A673 (cell line): ENCODE results near the gene ARHGAP24. TPM values are rescaled to one million over a fixed set of nuclear protein-coding genes. Genes with fewer than 3 reads are reported as not detected.
"Not testable (repeated sequence)": the region's sequence is repeated elsewhere in the genome, so short reads cannot be mapped to it uniquely, and the experiment has no call there.

ENCODE experiments used
- BruUV-seq: library from RNA; stranded (reverse); fragments of 400-500 nt; replicated peaks from 2 replicates; lab custom pipeline; 2021; lab: Mats Ljungman, UMichigan
- CTCF ChIA-PET: fragments of 300-600 bp; sonication (Branson Sonifier 250); formaldehyde crosslinking; loops from one replicate; lab custom pipeline; 2022; ENCODE audit warnings: antibody characterized with exemption; lab: Charles Lee
- POLR2A ChIA-PET: fragments of 300-600 bp; sonication (Branson Sonifier 250); formaldehyde crosslinking; loops from one replicate; lab custom pipeline; 2022; ENCODE audit warnings: antibody characterized with exemption; ENCODE audit not compliant: low non-redundant PET; lab: Charles Lee
- DNase-seq: peaks from one replicate; pipeline ENCODE4 v3.0.0-alpha.2; 2015; ENCODE audit warnings: low spot score
- H3K27ac ChIP-seq: fragments of 200-600 bp; sonication (generic); 2 replicates; pipeline ENCODE4 v1.5.1; 2016; ENCODE audit warnings: mixed run types, low read depth, mild to moderate bottlenecking, mixed read lengths, antibody characterized with exemption, low read length; ENCODE audit not compliant: poor library complexity, severe bottlenecking
- H3K27me3 ChIP-seq: fragments of 200-600 bp; sonication (generic); replicated peaks from 2 replicates; pipeline ENCODE4 v1.6.1; 2017; ENCODE audit warnings: mixed run types, low read depth, mild to moderate bottlenecking, mixed read lengths, antibody characterized with exemption, low read length; ENCODE audit not compliant: insufficient read depth, poor library complexity
- H3K36me3 ChIP-seq: fragments of 200-600 bp; sonication (generic); 2 replicates; pipeline ENCODE4 v1.6.1; 2016; ENCODE audit warnings: mixed run types, mild to moderate bottlenecking, mixed read lengths, antibody characterized with exemption, low read length; ENCODE audit not compliant: insufficient read depth, poor library complexity, severe bottlenecking
- H3K4me1 ChIP-seq: fragments of 200-600 bp; sonication (generic); 2 replicates; pipeline ENCODE4 v1.6.1; 2017; ENCODE audit warnings: mixed run types, mild to moderate bottlenecking, mixed read lengths, antibody characterized with exemption, low read length; ENCODE audit not compliant: insufficient read depth, poor library complexity, severe bottlenecking
- H3K4me3 ChIP-seq: fragments of 200-600 bp; sonication (generic); 2 replicates; pipeline ENCODE4 v1.5.1; 2016; ENCODE audit warnings: low read depth, mixed run types, mild to moderate bottlenecking, mixed read lengths, low read length; ENCODE audit not compliant: poor library complexity, severe bottlenecking
- H3K9me3 ChIP-seq: fragments of 200-600 bp; sonication (generic); 2 replicates; pipeline ENCODE4 v1.6.1; 2016; ENCODE audit warnings: mixed run types, low read depth, mild to moderate bottlenecking, mixed read lengths, antibody characterized with exemption, low read length; ENCODE audit not compliant: poor library complexity, severe bottlenecking
- CTCF ChIP-seq: fragments of 300-800, 200-600 bp; sonication (generic); conservative IDR thresholded peaks from 2 replicates; pipeline ENCODE4 v1.5.1; 2017; ENCODE audit warnings: low read depth, mild to moderate bottlenecking, antibody characterized with exemption, low read length, moderate library complexity, mixed read lengths
- EZH2 ChIP-seq: fragments of 200-600 bp; sonication (generic); IDR thresholded peaks from 2 replicates; pipeline ENCODE4 v1.6.1; 2017; ENCODE audit warnings: borderline replicate concordance, low read depth, mild to moderate bottlenecking, mixed read lengths, antibody characterized with exemption, low read length; ENCODE audit not compliant: poor library complexity, severe bottlenecking
- intact Hi-C: fragments of 100-400 bp; cut with micrococcal nuclease; formaldehyde crosslinking; loops from one replicate; pipeline ENCODE4 v1.10.0; 2022; ENCODE audit not compliant: unreplicated experiment
- total RNA-seq: library from RNA; stranded (reverse); gene quantifications from 2 replicates; pipeline ENCODE4 v1.2.3, GENCODE V29; 2021

Gene ARHGAP24
- total RNA-seq, 1 experiment from 2014 or later, result 5.8 TPM

- H3K36me3 ChIP-seq, result no peaks in the 10 kb centered on the region
- TF ChIP-seq EZH2, result no peak
- no peak overlapping the region for H3K4me3 ChIP-seq
- H3K4me1 ChIP-seq, result no peaks in the 10 kb centered on the region
- no peaks in the 10 kb centered on the region for H3K27me3 ChIP-seq
- ChIA-PET CTCF (no interaction called here), POLR2A (no interaction called here)
- BruUV-seq, result no TSS peak
- H3K27ac ChIP-seq, result no peak overlapping the region
- no peaks in the 10 kb centered on the region for H3K9me3 ChIP-seq
- intact Hi-C loops, result no loop called here
- DNase-seq, result no peak
These were observed 367.6 kb downstream of the ARHGAP24 start for GRCh38 chr4:85842540-85842939.

- H3K27ac ChIP-seq, H3K27me3 ChIP-seq, intact Hi-C loops, BruUV-seq, H3K4me1 ChIP-seq, H3K9me3 ChIP-seq, DNase-seq, POLR2A ChIA-PET, H3K36me3 ChIP-seq, CTCF ChIA-PET, H3K4me3 ChIP-seq: not testable (repeated sequence)
These were observed 378.8 kb downstream of the ARHGAP24 start for GRCh38 chr4:85853740-85854139.

GRCh38 chr4:85854546-85854945, 379.6 kb downstream of the ARHGAP24 start:
- CTCF ChIA-PET, result no interaction called here
- no peaks in the 10 kb centered on the region for H3K4me1 ChIP-seq
- H3K27me3 ChIP-seq, result no peaks in the 10 kb centered on the region
- intact Hi-C loops, result no loop called here
- no peaks in the 10 kb centered on the region for H3K36me3 ChIP-seq
- DNase-seq, result no peak
- H3K27ac ChIP-seq, result no peak overlapping the region
- no peak overlapping the region for H3K4me3 ChIP-seq
- H3K9me3 ChIP-seq, result no peaks in the 10 kb centered on the region
- BruUV-seq, result no TSS peak
- POLR2A ChIA-PET, result no interaction called here
- TF ChIP-seq CTCF (no peak), EZH2 (no peak)

- ChIA-PET CTCF (no interaction called here), POLR2A (no interaction called here)
- DNase-seq, result no peak
- Histone ChIP-seq H3K36me3 (no peaks in the 10 kb centered on the region), H3K4me1 (no peaks in the 10 kb centered on the region), H3K4me3 (no peak overlapping the region), H3K9me3 (no peaks in the 10 kb centered on the region), H3K27ac (no peak overlapping the region), H3K27me3 (no peaks in the 10 kb centered on the region)
- intact Hi-C loops, result no loop called here
- TF ChIP-seq CTCF, result no peak
- no peak for TF ChIP-seq EZH2
- BruUV-seq, result no TSS peak
These were observed 385.3 kb downstream of the ARHGAP24 start for GRCh38 chr4:85860066-85860740.
